GM23248 (cell line): ENCODE results near the gene ZBTB32. TPM values are rescaled to one million over a fixed set of nuclear protein-coding genes. Genes with fewer than 3 reads are reported as not detected.
A peak's percentile ranks its signal among the peaks of the same experiment; 100 is the strongest.

Source experiments
- DNase-seq: peaks from one replicate; pipeline ENCODE4 v3.0.0-alpha.2; 2015
- H2AFZ ChIP-seq: fragments of 200-600 bp; sonication (generic); 2 replicates; pipeline ENCODE4 v1.6.1; 2016; ENCODE audit warnings: antibody characterized with exemption
- H3F3A ChIP-seq: fragments of 200-600 bp; sonication (generic); 2 replicates; pipeline ENCODE4 v1.6.1; 2016; ENCODE audit warnings: mild to moderate bottlenecking, antibody characterized with exemption, mixed run types; ENCODE audit not compliant: insufficient read depth
- H3K27ac ChIP-seq: fragments of 200-600 bp; sonication (generic); 2 replicates; pipeline ENCODE4 v1.5.1; 2016; ENCODE audit warnings: mild to moderate bottlenecking
- H3K27me3 ChIP-seq: fragments of 200-600 bp; sonication (generic); replicated peaks from 2 replicates; pipeline ENCODE4 v1.6.1; 2016; ENCODE audit warnings: mild to moderate bottlenecking; ENCODE audit not compliant: insufficient read depth
- H3K36me3 ChIP-seq: fragments of 200-600 bp; sonication (generic); 2 replicates; pipeline ENCODE4 v1.6.1; 2016; ENCODE audit warnings: low read depth, mild to moderate bottlenecking
- H3K4me1 ChIP-seq: fragments of 200-600 bp; sonication (generic); 2 replicates; pipeline ENCODE4 v1.6.1; 2016; ENCODE audit warnings: mild to moderate bottlenecking; ENCODE audit not compliant: insufficient read depth
- H3K4me2 ChIP-seq: fragments of 200-600 bp; sonication (generic); one replicate; pipeline ENCODE4 v1.6.1; 2016; ENCODE audit warnings: mild to moderate bottlenecking; ENCODE audit not compliant: unreplicated experiment
- H3K4me3 ChIP-seq: fragments of 200-600 bp; sonication (generic); 2 replicates; pipeline ENCODE4 v1.5.1; 2016; ENCODE audit warnings: mild to moderate bottlenecking
- H3K79me2 ChIP-seq: fragments of 200-600 bp; sonication (generic); 2 replicates; pipeline ENCODE4 v1.6.1; 2016; ENCODE audit warnings: mild to moderate bottlenecking; ENCODE audit not compliant: insufficient read depth
- H3K9ac ChIP-seq: fragments of 200-600 bp; sonication (generic); 2 replicates; pipeline ENCODE4 v1.6.1; 2016; ENCODE audit warnings: mild to moderate bottlenecking
- H3K9me2 ChIP-seq: fragments of 200-600 bp; sonication (generic); 2 replicates; pipeline ENCODE4 v1.6.1; 2016; ENCODE audit warnings: mixed run types, mild to moderate bottlenecking, moderate library complexity; ENCODE audit not compliant: insufficient read depth
- H3K9me3 ChIP-seq: fragments of 200-600 bp; sonication (generic); one replicate; pipeline ENCODE4 v1.6.1; 2017; ENCODE audit warnings: low read depth
- H4K20me1 ChIP-seq: fragments of 200-600 bp; sonication (generic); 2 replicates; pipeline ENCODE4 v1.6.0; 2016; ENCODE audit not compliant: insufficient read depth
- EZH2 ChIP-seq: fragments of 200-600 bp; sonication (generic); IDR thresholded peaks from 2 replicates; pipeline ENCODE4 v1.6.1; 2018; ENCODE audit warnings: antibody characterized with exemption, mild to moderate bottlenecking; ENCODE audit not compliant: insufficient read depth, poor library complexity, severe bottlenecking
- EZH2phosphoT487 ChIP-seq: fragments of 200-600 bp; sonication (generic); IDR thresholded peaks from 2 replicates; pipeline ENCODE4 v1.6.1; 2018; ENCODE audit warnings: antibody characterized with exemption, moderate library complexity, mild to moderate bottlenecking, low read depth; ENCODE audit not compliant: insufficient read depth
- WGBS, 2 experiments: methylation state at CpG; one replicate each; pipeline ENCODE4 v1.1.6; 2015 to 2017; ENCODE audit warnings: low lambda C conversion rate in 2 of 2, low coverage in 1 of 2; ENCODE audit errors: missing lambda C conversion rate in 2 of 2; 5-methylcytosine and 5-hydroxymethylcytosine counted together
- in situ Hi-C: fragments of 300-500 bp; cut with MboI; formaldehyde crosslinking; loops from 2 replicates; pipeline ENCODE4 v1.15.0; 2020
- polyA plus RNA-seq: library from polyadenylated mRNA; unstranded; fragments of >200 nt; fragmentation: Nextera tagmentation; extraction: Ambion mirVana; gene quantifications from 2 replicates; pipeline ENCODE4 v1.2.1, GENCODE V29; 2016
- total RNA-seq: library from RNA; depleted of rRNA; stranded (reverse); fragments of >200 nt; shearing (Covaris generic); gene quantifications from 2 replicates; pipeline ENCODE4 v1.2.3, GENCODE V29; 2014

The ZBTB32 gene
- total and polyA plus RNA-seq, 2 experiments from 2014 or later = not detected

- H3K9me3 ChIP-seq = no peaks in the 10 kb centered on the region
- TF ChIP-seq EZH2 (no peak), EZH2phosphoT487 (no peak)
- H3F3A ChIP-seq = peaks cover 21% of the 10 kb centered on the region; the same call in 1 of the 2 replicates
- no peak overlapping the region for H3K9ac ChIP-seq
- H3K27me3 ChIP-seq = no peaks in the 10 kb centered on the region
- H3K79me2 ChIP-seq = no peaks in the 10 kb centered on the region
- no peaks in the 10 kb centered on the region for H3K9me2 ChIP-seq
- DNase-seq = peak; percentile 43
- WGBS, 2 experiments = 83 to 87% methylated on average over 22 of the region's 22 CpGs
- in situ Hi-C loops = no loop called here
- no peak overlapping the region for H3K4me2 ChIP-seq
- no peak overlapping the region for H2AFZ ChIP-seq
- no peaks in the 10 kb centered on the region for H4K20me1 ChIP-seq
- H3K4me3 ChIP-seq = no peak overlapping the region
- H3K36me3 ChIP-seq = no peaks in the 10 kb centered on the region; the same call in 1 of the 2 replicates
- no peak overlapping the region for H3K27ac ChIP-seq
- no peaks in the 10 kb centered on the region for H3K4me1 ChIP-seq
These were observed 32.8 kb downstream of the ZBTB32 start for GRCh38 chr19:35736913-35737886.

GRCh38 chr19:35738021-35738886 is 33.9 kb downstream of the ZBTB32 start:
- H2AFZ ChIP-seq = no peak overlapping the region
- 93 to 97% methylated on average over 29 to 37 of the region's 37 CpGs for WGBS, 2 experiments
- H3K9ac ChIP-seq = no peak overlapping the region
- H3K4me1 ChIP-seq = no peaks in the 10 kb centered on the region
- H3K79me2 ChIP-seq = no peaks in the 10 kb centered on the region
- in situ Hi-C loops = no loop called here
- DNase-seq = no peak
- no peaks in the 10 kb centered on the region for H4K20me1 ChIP-seq
- TF ChIP-seq EZH2phosphoT487 = no peak
- no peak for TF ChIP-seq EZH2
- no peaks in the 10 kb centered on the region; the same call in 1 of the 2 replicates for H3K36me3 ChIP-seq
- H3F3A ChIP-seq = peaks cover 21% of the 10 kb centered on the region; the same call in 1 of the 2 replicates
- H3K9me2 ChIP-seq = no peaks in the 10 kb centered on the region
- no peak overlapping the region for H3K27ac ChIP-seq
- H3K27me3 ChIP-seq = no peaks in the 10 kb centered on the region
- no peaks in the 10 kb centered on the region for H3K9me3 ChIP-seq
- H3K4me3 ChIP-seq = no peak overlapping the region
- H3K4me2 ChIP-seq = no peak overlapping the region

GRCh38 chr19:35738887-35739229 is 34.5 kb downstream of the ZBTB32 start:
- Histone ChIP-seq H3K36me3 (no peaks in the 10 kb centered on the region; the same call in 1 of the 2 replicates), H3F3A (peaks cover 21% of the 10 kb centered on the region; the same call in 1 of the 2 replicates), H3K9ac (no peak overlapping the region), H3K4me1 (no peaks in the 10 kb centered on the region), H4K20me1 (no peaks in the 10 kb centered on the region), H3K79me2 (peaks cover under 1% of the 10 kb centered on the region; the same call in 1 of the 2 replicates), H3K4me2 (no peak overlapping the region), H2AFZ (no peak overlapping the region), H3K9me2 (no peaks in the 10 kb centered on the region), H3K27me3 (no peaks in the 10 kb centered on the region), H3K27ac (no peak overlapping the region), H3K4me3 (no peak overlapping the region), H3K9me3 (no peaks in the 10 kb centered on the region)
- DNase-seq = no peak
- in situ Hi-C loops = no loop called here
- TF ChIP-seq EZH2 = no peak
- TF ChIP-seq EZH2phosphoT487 = no peak
- 96 to 97% methylated on average over 2 of the region's 2 CpGs for WGBS, 2 experiments
